GM13976 (cell line): ENCODE data around the gene SLK.

Experiments used
- DNase-seq: peaks from one replicate; pipeline ENCODE4 v3.0.0; 2012; ENCODE audit warnings: low spot score
- CTCF ChIP-seq: IDR thresholded peaks from 2 replicates; pipeline ENCODE4 v1.5.1; 2012; ENCODE audit warnings: borderline replicate concordance, mild to moderate bottlenecking; ENCODE audit not compliant: insufficient read depth; ENCODE audit errors: extremely low read depth, missing control alignments, control extremely low read depth
- in situ Hi-C: fragments of 300-500 bp; cut with MboI; formaldehyde crosslinking; loops from one replicate; pipeline ENCODE4 v1.12.0; 2022; ENCODE audit warnings: low sequenced_read_pairs, mixed read lengths, inconsistent platforms; ENCODE audit not compliant: unreplicated experiment

Gene SLK

DNA sequence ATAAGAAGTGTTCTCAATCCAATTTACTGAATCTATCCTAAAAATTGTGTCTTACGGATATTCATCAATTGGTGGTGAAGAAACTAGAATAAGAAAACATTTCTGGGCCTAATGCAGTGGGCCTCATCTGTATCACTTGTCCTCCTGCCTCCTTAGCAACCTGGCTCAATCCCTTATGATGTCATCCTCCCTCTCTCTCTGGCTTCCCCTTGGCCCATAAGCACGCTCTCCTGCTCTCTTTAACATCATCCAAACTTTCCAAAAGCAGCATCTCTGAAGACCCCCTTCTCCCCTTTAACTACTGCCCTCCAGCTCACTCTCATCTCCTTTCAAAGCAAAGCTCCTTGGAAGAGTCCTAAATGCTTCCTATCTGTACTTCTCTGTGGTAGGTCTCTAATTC, 44.3 kb upstream of the SLK start:
- TF ChIP-seq CTCF = no peak

GRCh38 chr10:103923502-103923901, 43.4 kb upstream of the SLK start:
- no peak for DNase-seq
- in situ Hi-C loops = no loop called here
- no peak for TF ChIP-seq CTCF

More for the DNA sequence above, 44.3 kb upstream of the SLK start:
- in situ Hi-C loops = no loop called here
- DNase-seq = no peak

- TF ChIP-seq CTCF = no peak
- no peak for DNase-seq
- in situ Hi-C loops = no loop called here
These were observed 41.3 kb upstream of the SLK start for GRCh38 chr10:103925591-103925990.

DNA sequence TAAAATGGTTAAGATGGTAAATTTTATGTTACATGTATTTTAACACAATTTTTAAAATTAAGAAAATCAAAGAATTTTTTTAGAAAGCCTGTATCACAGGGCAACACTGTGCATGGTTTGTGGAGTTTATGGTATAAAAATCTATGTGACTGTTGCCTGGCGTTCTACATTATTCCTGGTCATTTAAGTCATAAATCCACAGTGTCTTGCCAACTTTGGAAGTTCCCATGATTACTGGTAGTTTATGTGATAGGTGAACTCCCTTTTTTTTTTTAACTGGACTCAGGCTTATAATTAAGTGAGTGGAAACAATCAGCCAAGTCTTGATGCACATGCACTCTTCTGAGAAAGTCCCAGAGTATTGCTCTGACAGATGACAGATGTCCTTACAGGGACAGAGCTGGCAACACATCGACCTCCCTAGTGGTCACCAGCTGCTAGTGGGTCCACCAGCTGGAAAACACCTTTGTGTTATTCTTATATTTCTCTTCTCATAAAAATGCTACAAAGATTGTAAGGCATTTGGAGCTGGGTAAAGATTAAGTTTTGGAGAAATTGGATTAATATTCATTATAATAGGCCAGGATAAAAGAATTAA, 40.1 kb upstream of the SLK start:
- in situ Hi-C loops = no loop called here
- DNase-seq = no peak
- no peak for TF ChIP-seq CTCF

GRCh38 chr10:103928784-103929183, 38.2 kb upstream of the SLK start:
- DNase-seq = no peak
- in situ Hi-C loops = no loop called here
- TF ChIP-seq CTCF = no peak

GRCh38 chr10:103929381-103929921, 37.5 kb upstream of the SLK start:
- TF ChIP-seq CTCF = no peak
- in situ Hi-C loops = no loop called here
- DNase-seq = no peak
